Subcutaneous adipose tissue (tissue), 4 donors: ENCODE data around the gene FSTL3. TPM values are rescaled to one million over a fixed set of nuclear protein-coding genes. Genes with fewer than 3 reads are reported as not detected.

Experiments used
- CTCF ChIP-seq: fragments of 450-650 bp; IDR thresholded peaks from one replicate; pipeline ENCODE4 v1.5.1; 2016; ENCODE audit warnings: low read depth, mild to moderate bottlenecking, control low read depth, antibody characterized with exemption, moderate library complexity
- total RNA-seq, 4 donors: library from RNA; depleted of rRNA; stranded (reverse); fragments of >200 nt; gene quantifications; one replicate each; pipeline ENCODE4 v1.1.0, GENCODE V29; 2016

The FSTL3 gene
- total RNA-seq, 4 donors from 2014 or later, result 54.5 to 124 (median 91.4) TPM

DNA sequence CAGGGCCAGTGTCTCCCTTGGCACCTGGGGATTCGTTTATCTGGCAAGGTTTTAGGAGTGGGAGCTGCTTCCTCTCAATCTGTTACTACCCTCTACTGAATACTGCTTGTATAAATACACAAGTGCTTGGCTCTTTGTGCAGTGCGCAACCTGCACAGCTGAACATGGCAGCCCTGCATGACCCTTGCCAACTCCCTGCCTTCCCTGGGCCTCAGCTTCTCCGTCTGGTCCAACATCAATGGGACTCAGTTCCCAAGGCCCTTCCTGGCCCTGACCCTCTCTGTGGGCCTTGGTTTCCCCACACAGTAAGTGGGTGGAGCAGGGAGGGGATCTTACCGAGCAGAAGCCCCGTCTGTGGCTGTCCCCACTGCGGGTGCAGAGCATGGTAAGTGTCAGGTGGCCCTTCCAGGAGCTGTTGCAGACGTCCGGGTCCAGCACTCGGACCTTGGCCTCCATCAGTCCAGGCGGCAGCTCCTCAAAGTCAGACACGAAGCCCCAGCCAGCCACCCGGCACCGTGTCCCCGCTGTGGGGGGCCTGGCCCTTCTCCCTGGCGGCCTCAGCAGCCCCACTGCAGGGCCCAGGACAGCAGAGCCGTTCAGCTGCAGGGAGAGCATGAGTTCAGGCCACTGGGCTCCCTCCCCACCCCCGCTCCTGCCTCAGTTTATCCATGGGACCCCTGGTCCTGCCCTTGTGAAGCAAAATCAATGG, 10.6 kb downstream of the FSTL3 start:
- TF ChIP-seq CTCF, result no peak

DNA sequence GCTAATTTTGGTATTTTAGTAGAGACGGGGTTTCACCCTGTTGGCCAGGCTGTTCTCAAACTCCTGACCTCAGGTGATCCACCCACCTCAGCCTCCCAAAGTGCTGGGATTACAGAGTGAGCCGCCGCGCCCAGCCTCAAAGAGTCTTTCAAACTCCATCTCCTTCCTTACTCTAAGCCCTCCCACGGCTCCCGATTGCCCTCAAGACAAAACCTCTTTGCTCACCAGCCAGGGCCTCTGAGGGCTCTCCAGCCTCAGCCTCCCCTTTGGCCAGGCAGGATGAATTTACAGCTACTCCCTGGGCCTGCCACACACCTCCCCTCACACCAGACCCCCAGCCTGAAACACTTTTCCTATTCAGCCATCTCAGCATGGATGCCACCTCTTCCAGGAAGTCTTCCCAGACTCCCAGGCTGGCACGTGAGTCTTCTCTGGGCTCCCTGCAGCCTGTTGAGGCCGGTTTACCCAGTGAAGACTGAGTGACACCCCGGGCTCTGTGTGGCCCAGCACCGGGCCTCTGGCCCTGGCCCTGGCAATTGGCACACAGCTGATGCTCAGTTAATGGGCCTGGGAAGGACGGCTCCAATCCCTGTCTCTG, 11.5 kb downstream of the FSTL3 start:
- TF ChIP-seq CTCF, result no peak

- no peak for TF ChIP-seq CTCF
Observed at GRCh38 chr19:688214-688613, 12.0 kb downstream of the FSTL3 start.

DNA sequence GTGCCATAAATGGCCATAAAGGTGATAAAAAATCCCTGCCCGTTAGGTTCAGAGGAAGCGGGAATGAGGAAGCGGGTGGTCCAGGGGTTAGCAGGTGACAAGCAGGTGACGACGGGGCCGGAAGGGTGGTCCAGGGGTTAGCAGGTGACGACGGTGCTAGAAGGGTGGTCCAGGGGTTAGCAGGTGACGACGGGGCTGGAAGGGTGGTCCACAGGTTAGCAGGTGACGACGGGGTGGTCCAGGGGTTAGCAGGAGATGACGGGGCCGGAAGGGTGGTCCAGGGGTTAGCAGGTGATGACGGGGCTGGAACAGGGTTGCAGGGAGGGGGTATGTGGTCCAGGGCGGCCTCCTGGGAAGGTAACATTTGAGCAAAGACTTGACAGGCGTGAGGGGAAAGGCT, 12.8 kb downstream of the FSTL3 start:
- TF ChIP-seq CTCF, result no peak

DNA sequence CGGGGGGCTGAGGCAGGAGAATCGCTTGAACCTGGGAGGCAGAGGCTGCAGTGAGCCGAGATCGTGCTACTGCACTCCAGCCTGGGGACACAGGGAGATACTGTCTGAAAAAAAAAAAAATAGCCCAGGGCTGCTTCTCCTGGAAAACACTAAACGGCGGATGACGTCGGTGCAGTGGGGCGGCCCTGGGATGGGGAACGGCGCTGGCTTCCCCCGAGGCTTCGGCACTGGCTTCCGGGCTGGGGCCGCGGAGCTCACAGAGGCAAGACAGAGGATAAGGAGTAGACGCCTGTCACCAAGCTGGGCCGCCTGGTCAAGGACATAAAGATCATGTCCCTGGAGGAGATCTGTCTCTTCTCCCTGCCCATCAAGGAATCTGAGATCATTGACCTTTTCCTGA, 14.0 kb downstream of the FSTL3 start:
- TF ChIP-seq CTCF, result no peak

- no peak for TF ChIP-seq CTCF
Observed at GRCh38 chr19:694481-695351, 18.5 kb downstream of the FSTL3 start.

DNA sequence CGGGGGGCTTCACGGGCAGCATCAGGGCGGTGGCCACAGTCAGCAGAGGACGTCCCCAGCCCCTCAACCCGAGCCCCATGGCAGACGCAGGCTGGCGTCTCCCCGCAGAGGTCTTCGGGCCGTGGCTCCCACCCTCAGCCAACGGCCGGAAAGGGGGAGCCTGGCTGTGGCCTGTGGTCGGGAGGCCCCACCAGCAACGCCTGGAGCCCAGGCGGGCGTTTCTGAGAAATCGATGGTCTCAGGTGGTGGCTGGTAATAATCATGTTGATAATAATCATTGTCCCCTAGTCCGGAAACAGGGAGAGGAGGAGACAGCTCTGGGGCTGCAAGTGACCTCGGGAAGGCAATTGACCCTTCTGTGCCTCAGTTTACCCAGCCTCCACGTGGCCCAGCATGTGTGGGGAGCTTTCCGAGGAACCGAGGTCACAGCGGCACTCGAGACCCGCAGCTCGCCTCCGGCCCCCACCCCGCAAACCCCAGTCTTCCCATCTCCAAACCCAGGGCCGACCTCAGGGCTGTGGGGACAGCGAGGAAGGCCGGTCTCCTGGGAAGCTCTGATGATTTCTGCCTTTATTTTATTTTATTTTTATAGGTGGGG, 19.3 kb downstream of the FSTL3 start, which contains the start of gene PRSS57:
TSS of gene PRSS57 (minus strand) at position 101 of the 598 bp plus-strand sequence. CDS start at position 79, 22 bp downstream.
- no peak for TF ChIP-seq CTCF
